HG03066 (cell line): ENCODE results near the gene TMPRSS13.

ENCODE experiments used
- ATAC-seq: cut with Tn5 transposase; IDR thresholded peaks from one replicate; pipeline ENCODE4 v1.9.1; 2021; ENCODE audit warnings: low read depth; ENCODE audit not compliant: unreplicated experiment

Gene TMPRSS13

DNA sequence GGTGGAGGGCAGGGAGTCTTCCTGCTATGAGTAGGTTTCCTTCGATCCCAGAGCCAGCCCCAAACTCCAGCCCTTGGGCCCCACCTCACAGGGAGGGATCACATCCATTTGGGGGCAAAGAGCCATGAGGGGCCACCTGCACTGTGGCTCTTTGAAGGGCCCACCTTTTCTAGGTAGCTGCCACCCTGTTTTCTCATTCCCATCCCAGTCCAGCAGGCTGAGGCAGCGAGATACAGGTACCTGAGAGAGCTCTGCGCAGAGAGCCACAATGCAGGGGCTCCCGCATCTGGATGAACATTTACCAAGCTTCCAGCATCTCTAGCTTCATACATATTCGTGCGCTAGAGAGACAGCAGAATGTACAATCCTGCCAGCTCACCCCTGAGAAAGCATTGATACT, 69.1 kb downstream of the TMPRSS13 start:
- no peak for ATAC-seq

GRCh38 chr11:117859488-117860112, 69.6 kb downstream of the TMPRSS13 start:
- ATAC-seq = no peak

DNA sequence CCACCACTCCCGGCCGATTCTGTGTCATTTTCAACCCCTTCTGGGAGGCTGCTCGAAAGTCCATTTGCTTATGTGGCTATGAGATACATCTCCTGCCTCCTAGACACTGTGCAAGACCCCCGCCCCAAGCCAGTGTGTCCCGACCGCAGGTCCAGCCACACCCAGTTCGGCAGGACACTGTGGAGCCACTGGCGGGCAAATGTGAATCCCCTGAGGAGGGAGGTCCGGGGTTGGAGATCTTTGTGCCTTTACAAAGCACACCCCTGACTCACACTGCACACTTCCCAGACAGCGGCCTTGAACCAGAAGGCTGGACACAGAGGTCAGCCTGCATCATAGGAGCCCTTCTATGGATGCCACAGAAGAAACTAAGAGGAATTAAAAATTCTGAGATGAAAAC, 70.1 kb downstream of the TMPRSS13 start:
- no peak for ATAC-seq

GRCh38 chr11:117857734-117858414, 71.3 kb downstream of the TMPRSS13 start:
- no peak for ATAC-seq

DNA sequence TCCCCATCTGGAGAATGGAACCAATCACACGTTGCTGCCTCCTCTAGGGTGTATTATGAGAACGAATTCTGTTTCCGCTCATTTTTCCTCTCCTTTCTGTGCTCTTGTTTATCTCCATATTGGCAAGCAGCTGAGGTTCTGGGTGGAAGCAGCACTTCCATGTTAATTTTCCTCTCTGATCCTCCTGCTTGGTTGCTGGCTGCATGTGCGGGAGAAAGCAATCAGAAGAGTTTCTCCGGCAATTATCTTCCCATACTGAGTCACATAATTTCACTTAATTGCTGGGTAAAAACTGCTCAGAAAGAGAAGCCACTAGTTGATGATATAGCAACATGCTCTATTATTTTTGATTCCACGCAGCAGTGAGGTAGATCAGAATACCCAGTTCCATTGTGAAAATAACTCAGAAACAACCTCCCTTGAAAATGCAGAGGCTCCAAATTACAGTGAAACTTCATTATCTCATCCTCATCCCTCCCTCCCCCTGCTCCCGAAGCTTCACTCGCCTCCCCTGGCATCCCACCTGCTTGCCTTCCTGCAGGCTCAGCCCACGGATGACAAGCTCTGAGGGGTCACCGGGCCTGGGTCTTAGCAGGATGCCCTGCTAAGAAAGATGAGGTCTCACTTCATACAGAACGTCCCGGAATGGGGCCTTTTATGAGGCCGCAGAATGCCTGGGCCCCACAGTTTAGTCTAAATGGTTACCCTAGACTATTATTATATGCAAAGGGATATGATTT, 73.1 kb downstream of the TMPRSS13 start:
- no peak for ATAC-seq

GRCh38 chr11:117855186-117855845, 73.9 kb downstream of the TMPRSS13 start:
- ATAC-seq = no peak

GRCh38 chr11:117852309-117852708, 76.9 kb downstream of the TMPRSS13 start:
- ATAC-seq = no peak

DNA sequence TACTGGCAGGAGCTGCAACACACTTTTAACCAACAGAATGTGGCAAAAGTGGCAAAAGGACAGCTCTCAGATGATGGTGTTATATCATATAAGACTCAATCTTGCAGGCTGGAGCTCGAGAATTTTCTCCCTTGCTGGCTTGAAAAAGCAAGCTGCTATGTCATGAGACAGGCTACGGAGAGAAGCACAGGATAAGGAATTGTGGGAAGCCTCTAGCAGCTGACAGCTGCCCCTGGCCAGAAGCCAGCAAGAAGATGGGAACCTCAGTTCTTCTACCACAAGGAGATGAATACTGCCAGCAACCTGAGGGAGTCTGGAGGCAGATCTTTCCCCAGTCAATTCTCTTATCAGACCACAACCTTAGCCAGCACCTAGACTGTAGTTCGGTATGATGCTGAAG, 77.3 kb downstream of the TMPRSS13 start:
- no peak for ATAC-seq

GRCh38 chr11:117851106-117851505, 78.1 kb downstream of the TMPRSS13 start:
- no peak for ATAC-seq
